GM10266 (cell line): Measurements from ENCODE around the gene SNX24.

Experiments used
- DNase-seq: peaks from one replicate; pipeline ENCODE4 v3.0.0; 2012; ENCODE audit errors: extremely low spot score
- CTCF ChIP-seq: IDR thresholded peaks from 2 replicates; pipeline ENCODE4 v1.5.1; 2012; ENCODE audit warnings: mild to moderate bottlenecking, low read depth; ENCODE audit not compliant: control insufficient read depth, insufficient read depth; ENCODE audit errors: missing control alignments

The SNX24 gene

GRCh38 chr5:122871661-122872060, 26.2 kb downstream of the SNX24 start:
- no peak for DNase-seq
- no peak for TF ChIP-seq CTCF

GRCh38 chr5:122874179-122874875, 28.9 kb downstream of the SNX24 start:
- no peak for TF ChIP-seq CTCF
- no peak for DNase-seq

- TF ChIP-seq CTCF = no peak
- DNase-seq = no peak
Measured at GRCh38 chr5:122877518-122877917, 32.1 kb downstream of the SNX24 start.

GRCh38 chr5:122879076-122879475, 33.7 kb downstream of the SNX24 start:
- DNase-seq = no peak
- no peak for TF ChIP-seq CTCF

GRCh38 chr5:122880170-122880689, 34.8 kb downstream of the SNX24 start:
- TF ChIP-seq CTCF = no peak

GRCh38 chr5:122880749-122881148, 35.3 kb downstream of the SNX24 start:
- DNase-seq = no peak
- no peak for TF ChIP-seq CTCF

More at GRCh38 chr5:122880170-122880689, 34.8 kb downstream of the SNX24 start:
- DNase-seq = no peak

GRCh38 chr5:122882831-122883230, 37.4 kb downstream of the SNX24 start:
- TF ChIP-seq CTCF = no peak

More at GRCh38 chr5:122882831-122883230, 37.4 kb downstream of the SNX24 start:
- no peak for DNase-seq
